Amniotic epithelial cell (primary cell): Measurements from ENCODE around the gene ELL2.
A peak's percentile ranks its signal among the peaks of the same experiment; 100 is the strongest.
"Not testable (repeated sequence)": the region's sequence is repeated elsewhere in the genome, so short reads cannot be mapped to it uniquely, and the experiment has no call there.

Experiments used
- DNase-seq: peaks from one replicate; pipeline ENCODE4 v3.0.0-alpha.2; 2010; ENCODE audit warnings: low read depth

Gene ELL2

GRCh38 chr5:95930141-95930930, 31.3 kb downstream of the ELL2 start:
- no peak for DNase-seq

DNA sequence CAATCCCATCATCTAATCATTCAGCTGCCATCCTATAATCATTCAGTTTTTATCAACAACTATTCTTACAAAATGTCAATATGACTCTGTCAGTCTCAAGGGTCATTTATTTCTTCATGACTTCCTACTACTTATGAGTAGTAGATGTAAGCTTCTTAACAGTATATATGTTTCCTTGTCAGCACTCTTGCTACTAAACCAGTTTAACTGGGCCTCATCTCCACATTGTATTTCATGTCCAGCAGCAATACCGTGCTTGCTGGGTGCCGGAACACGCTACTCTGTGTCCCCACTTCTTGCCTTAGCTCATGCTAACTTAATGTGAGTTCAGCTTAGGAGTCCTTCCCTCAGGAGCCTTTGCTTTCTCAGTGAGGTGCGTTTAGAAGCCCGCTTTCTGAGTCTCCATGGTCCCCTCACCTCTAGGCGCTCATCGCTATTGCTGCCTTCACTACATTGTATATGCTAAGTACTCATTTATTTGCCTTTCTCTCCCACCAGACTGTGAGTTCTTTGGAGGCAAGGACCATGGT, 32.9 kb downstream of the ELL2 start:
- DNase-seq, result no peak

- no peak for DNase-seq
Measured at GRCh38 chr5:95927927-95928723, 33.5 kb downstream of the ELL2 start.

GRCh38 chr5:95927300-95927699, 34.4 kb downstream of the ELL2 start:
- not testable (repeated sequence) for DNase-seq

- DNase-seq, result no peak
Measured at GRCh38 chr5:95925939-95926338, 35.7 kb downstream of the ELL2 start.

DNA sequence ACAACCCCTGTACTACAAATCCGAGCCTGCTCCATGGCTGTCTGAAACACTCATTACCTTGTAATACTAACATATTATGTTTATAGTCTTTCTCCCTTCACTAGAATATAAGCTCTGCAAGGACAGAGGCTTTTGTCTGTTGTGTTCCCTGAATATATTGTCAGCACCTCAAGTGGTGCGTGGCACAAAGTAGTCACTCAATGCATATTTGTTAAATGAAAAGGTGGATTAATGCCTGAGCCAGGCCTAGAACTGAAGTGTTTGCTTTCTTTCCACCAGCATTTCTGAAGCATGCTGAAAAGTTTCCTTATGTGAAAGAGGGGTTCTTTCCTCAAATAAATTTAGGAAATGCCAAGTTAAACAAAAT, 36.3 kb downstream of the ELL2 start:
- no peak for DNase-seq

- peak; percentile 79 for DNase-seq
Measured at GRCh38 chr5:95924720-95925377, 36.8 kb downstream of the ELL2 start.

GRCh38 chr5:95923918-95924544, 37.6 kb downstream of the ELL2 start:
- no peak for DNase-seq

DNA sequence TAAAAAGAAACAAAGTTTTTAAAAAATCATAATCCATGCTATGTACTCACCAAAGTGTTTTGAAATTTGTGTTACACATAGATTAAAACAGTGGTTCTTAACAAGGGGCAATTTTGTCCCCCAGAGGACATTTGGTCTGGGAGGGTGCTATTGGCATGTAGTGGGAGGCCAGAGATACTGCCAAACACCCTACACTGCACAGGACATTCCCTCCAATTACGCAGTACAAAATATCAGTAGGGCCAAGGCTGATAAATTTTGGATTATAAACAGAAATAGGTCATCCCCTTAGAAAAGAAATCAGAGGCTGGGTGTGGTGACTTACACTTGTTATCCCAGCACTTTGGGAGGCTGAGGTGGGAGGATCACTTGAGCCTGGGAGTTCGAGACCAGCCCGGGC, 38.9 kb downstream of the ELL2 start:
- DNase-seq, result no peak

GRCh38 chr5:95921501-95921900, 40.1 kb downstream of the ELL2 start:
- DNase-seq, result no peak

DNA sequence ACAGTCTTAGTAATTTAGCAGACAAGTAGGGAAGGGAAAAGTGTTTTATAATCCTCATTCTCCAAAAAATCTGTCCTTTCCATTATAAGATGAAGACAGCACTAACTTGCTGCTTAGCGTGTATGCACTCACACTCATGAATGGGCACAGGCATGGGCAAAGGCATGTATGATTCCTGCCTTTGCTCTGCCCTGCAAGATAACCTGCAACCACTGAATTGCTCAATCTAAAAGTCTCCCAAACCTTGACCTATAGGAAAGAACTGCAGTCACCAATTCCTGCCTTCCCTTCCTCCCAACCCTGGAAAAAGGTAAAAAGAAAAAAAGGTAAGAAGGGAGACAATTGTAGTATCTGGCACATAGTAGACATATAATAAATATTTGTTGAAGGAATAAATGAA, 40.8 kb downstream of the ELL2 start:
- peak; percentile 58 for DNase-seq

DNA sequence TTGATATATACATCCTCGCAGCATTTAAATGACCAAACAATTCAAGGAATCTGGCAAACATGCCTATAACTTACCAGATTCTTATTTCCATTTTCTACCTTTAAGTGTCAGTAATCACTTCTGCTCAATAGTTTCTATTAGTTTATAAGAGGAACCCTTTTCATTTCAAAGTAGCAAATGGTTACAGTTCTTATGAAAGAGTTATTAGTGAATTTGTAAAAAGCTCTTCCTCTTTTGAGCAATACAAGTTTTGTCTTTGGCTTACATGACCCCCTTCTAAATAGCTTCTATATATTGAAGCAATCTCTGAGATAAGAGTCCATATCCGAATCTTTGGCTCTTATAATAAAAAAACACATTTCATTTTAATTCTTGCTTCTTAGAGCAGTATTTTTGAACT, 42.0 kb downstream of the ELL2 start:
- DNase-seq, result no peak

GRCh38 chr5:95918421-95919006, 43.1 kb downstream of the ELL2 start:
- DNase-seq, result no peak

DNA sequence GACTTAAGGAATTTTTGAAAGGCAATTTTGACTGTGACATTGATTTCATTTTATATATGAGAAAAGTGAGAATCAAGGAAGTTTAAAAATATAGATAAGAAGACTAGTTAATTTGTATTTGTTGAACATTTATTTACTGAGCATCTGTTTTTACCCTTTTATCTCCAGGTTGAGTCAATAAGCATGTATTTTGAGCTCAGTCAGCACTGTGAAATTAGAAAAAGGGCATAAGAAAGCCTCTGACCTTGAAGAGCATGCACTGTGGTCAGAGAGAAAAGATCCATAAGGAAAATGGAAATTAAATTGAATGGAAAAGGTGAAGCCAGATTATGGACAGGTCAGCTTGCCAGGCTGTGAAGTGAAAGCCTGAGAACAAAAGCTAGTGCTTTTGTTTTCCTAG, 44.4 kb downstream of the ELL2 start:
- DNase-seq, result peak; percentile 30

GRCh38 chr5:95916687-95917085, 45.0 kb downstream of the ELL2 start:
- DNase-seq, result peak; percentile 70

GRCh38 chr5:95915999-95916686, 45.5 kb downstream of the ELL2 start:
- DNase-seq, result no peak

- no peak for DNase-seq
Measured at GRCh38 chr5:95913663-95914062, 48.0 kb downstream of the ELL2 start.

DNA sequence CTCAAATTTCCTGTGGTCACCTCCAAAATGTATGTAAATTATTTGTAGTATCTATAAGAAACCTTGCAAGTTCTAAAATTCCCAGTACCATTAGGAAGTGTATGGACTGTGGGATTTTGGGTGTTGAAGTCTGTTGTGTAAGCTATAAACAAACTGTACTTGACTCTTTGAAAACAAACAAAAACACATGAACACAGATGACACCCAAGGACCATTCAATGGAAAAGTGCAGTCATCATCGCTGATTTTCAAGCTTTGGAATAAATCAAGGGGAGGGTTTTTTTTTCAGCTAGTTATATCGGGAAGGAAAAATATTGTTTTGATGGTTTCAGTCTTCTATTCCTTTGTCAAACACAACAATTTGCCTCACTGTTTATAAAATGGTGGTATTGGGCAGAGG, 49.6 kb downstream of the ELL2 start:
- DNase-seq, result no peak

DNA sequence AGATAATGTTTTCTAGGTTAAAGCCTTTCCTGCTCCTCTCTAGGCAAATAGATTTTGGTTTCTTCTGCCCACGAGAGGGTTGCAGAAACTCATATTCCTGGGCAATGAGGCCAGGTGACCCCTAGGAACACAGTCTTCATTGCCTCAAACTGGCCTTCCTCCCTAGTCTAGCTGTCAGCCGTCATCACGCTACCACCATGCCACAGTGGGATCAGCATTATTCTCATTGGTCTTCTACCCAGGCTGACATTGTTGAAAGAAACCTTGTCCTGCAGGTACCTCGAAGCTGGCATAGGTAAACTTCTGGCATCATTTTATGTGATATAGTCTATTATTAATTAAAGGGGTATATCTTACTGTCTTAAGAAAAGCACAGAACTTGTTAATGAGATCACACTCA, 51.1 kb downstream of the ELL2 start:
- DNase-seq, result no peak

GRCh38 chr5:95909738-95910137, 51.9 kb downstream of the ELL2 start:
- DNase-seq, result no peak

GRCh38 chr5:95908799-95909198, 52.9 kb downstream of the ELL2 start:
- DNase-seq, result no peak
